ENCODE data around the gene KLF9. TPM values are rescaled to one million over a fixed set of nuclear protein-coding genes. Genes with fewer than 3 reads are reported as not detected.

Gene KLF9
- polyA plus RNA-seq, 1 of the 3 experiments (the other 2 are of a cell fraction) = 5.8 TPM

DNA sequence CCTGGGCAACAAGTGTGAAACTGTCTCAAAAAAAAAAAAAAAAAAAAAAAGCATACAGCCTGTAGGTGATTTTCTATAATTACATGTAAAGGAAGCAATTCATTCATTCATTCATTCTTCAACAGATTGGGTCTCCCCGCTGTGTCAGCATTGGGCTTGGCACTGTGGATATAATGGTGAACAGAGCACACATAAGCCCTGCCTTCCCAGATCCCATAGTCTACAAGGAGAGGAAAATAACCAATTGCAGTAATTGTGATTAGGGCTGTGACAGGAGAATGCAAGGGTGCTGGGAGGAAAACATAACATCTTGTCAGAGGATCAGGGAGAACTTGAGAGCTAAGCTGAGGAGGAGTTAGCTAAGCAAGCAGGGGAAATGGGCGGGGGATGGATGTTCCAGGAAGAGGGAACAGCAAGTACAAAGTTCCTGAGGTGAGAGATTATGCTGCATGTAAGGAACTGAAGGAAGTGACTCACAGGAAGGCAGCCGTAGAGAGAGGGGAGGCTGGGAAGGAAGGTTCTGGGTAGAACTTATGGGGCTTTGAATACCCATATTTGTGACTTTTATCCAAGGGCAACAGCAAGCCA lies 24.0 kb upstream of the KLF9 start:
- no peak for DNase-seq

More for the DNA sequence above, 24.0 kb upstream of the KLF9 start:
- Histone ChIP-seq H3K9me3 (no peaks in the 10 kb centered on the region), H3K4me3 (ENCODE audit: low read depth in 2 of 2, low read length in 1 of 2) (no peak overlapping the region), H4K20me1 (ENCODE audit: insufficient read depth) (no peaks in the 10 kb centered on the region), H2AFZ (ENCODE audit: low read depth) (peak overlapping the region; percentile 75), H3K4me2 (peak overlapping the region; percentile 51), H3F3A (replicated peaks; ENCODE audit: insufficient read depth) (peaks cover 13% of the 10 kb centered on the region), H3K4me1 (ENCODE audit: control insufficient read depth in 1 of 2, insufficient read depth in 2 of 2, low read depth in 1 of 2, low read length in 1 of 2) (peaks cover 0 to 25% of the 10 kb centered on the region in 2 experiments; a peak in 2 of 4 replicates), H3K79me2 (ENCODE audit: insufficient read depth) (no peaks in the 10 kb centered on the region), H3K36me3 (replicated peaks in 1 of 2; ENCODE audit: control insufficient read depth in 1 of 2, insufficient read depth in 2 of 2, low read length in 1 of 2) (no peaks in the 10 kb centered on the region), H3K9me2 (no peaks in the 10 kb centered on the region), H3K9ac (no peak overlapping the region), H3K27ac (ENCODE audit: low read depth in 2 of 2, low read length in 1 of 2) (peak overlapping the region in 1 of 2 experiments; percentile 45; a peak in 1 of 4 replicates), H3K27me3 (ENCODE audit: insufficient read depth) (no peaks in the 10 kb centered on the region)
- TF ChIP-seq, protein P1, sequence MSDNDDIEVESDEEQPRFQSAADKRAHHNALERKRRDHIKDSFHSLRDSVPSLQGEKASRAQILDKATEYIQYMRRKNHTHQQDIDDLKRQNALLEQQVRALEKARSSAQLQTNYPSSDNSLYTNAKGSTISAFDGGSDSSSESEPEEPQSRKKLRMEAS (IDR thresholded peaks at IDR 0.05; ENCODE audit: low read depth) = peak; percentile 53; the same call in 1 of the 2 replicates
- no peak for TF ChIP-seq SIN3A (IDR thresholded peaks at IDR 0.05; ENCODE audit: borderline replicate concordance, low read depth, low read length)
- peak in 1 of 2 experiments; percentile 22; a peak in 1 of 4 replicates for TF ChIP-seq EP300 (IDR thresholded peaks at IDR 0.05; ENCODE audit: borderline replicate concordance in 1 of 2, low read depth in 1 of 2, low read length in 1 of 2)
- TF ChIP-seq, protein P2, sequence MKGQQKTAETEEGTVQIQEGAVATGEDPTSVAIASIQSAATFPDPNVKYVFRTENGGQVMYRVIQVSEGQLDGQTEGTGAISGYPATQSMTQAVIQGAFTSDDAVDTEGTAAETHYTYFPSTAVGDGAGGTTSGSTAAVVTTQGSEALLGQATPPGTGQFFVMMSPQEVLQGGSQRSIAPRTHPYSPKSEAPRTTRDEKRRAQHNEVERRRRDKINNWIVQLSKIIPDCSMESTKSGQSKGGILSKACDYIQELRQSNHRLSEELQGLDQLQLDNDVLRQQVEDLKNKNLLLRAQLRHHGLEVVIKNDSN (IDR thresholded peaks at IDR 0.05; ENCODE audit: borderline replicate concordance, low read depth) = no peak
- no peak for TF ChIP-seq FOXM1 (IDR thresholded peaks at IDR 0.05; ENCODE audit: low read depth)
- TF ChIP-seq ELF1 (IDR thresholded peaks at IDR 0.05) = peak; percentile 50
- no peak for TF ChIP-seq JUND (IDR thresholded peaks at IDR 0.05)
- no peak for TF ChIP-seq GATA2 (CRISPR knock-in tag; IDR thresholded peaks at IDR 0.05)
- TF ChIP-seq MXI1 (IDR thresholded peaks at IDR 0.05; ENCODE audit: low read depth, low read length) = no peak
- TF ChIP-seq, protein P3, sequence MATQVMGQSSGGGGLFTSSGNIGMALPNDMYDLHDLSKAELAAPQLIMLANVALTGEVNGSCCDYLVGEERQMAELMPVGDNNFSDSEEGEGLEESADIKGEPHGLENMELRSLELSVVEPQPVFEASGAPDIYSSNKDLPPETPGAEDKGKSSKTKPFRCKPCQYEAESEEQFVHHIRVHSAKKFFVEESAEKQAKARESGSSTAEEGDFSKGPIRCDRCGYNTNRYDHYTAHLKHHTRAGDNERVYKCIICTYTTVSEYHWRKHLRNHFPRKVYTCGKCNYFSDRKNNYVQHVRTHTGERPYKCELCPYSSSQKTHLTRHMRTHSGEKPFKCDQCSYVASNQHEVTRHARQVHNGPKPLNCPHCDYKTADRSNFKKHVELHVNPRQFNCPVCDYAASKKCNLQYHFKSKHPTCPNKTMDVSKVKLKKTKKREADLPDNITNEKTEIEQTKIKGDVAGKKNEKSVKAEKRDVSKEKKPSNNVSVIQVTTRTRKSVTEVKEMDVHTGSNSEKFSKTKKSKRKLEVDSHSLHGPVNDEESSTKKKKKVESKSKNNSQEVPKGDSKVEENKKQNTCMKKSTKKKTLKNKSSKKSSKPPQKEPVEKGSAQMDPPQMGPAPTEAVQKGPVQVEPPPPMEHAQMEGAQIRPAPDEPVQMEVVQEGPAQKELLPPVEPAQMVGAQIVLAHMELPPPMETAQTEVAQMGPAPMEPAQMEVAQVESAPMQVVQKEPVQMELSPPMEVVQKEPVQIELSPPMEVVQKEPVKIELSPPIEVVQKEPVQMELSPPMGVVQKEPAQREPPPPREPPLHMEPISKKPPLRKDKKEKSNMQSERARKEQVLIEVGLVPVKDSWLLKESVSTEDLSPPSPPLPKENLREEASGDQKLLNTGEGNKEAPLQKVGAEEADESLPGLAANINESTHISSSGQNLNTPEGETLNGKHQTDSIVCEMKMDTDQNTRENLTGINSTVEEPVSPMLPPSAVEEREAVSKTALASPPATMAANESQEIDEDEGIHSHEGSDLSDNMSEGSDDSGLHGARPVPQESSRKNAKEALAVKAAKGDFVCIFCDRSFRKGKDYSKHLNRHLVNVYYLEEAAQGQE (IDR thresholded peaks at IDR 0.05; ENCODE audit: low read depth, low read length) = no peak
- no peak for TF ChIP-seq RCOR1 (IDR thresholded peaks at IDR 0.05; ENCODE audit: low read length)
- peak; percentile 46; the same call in 1 of the 2 replicates for TF ChIP-seq FOSL2 (IDR thresholded peaks at IDR 0.05; ENCODE audit: borderline replicate concordance, low read depth)
- TF ChIP-seq NFIC (IDR thresholded peaks at IDR 0.05; ENCODE audit: borderline replicate concordance) = no peak
- TF ChIP-seq GABPA (IDR thresholded peaks at IDR 0.05; ENCODE audit: low read depth) = peak; percentile 39; the same call in 1 of the 2 replicates
- TF ChIP-seq FOXJ3 (CRISPR knock-in tag; IDR thresholded peaks at IDR 0.05) = no peak
- TF ChIP-seq, protein P4, sequence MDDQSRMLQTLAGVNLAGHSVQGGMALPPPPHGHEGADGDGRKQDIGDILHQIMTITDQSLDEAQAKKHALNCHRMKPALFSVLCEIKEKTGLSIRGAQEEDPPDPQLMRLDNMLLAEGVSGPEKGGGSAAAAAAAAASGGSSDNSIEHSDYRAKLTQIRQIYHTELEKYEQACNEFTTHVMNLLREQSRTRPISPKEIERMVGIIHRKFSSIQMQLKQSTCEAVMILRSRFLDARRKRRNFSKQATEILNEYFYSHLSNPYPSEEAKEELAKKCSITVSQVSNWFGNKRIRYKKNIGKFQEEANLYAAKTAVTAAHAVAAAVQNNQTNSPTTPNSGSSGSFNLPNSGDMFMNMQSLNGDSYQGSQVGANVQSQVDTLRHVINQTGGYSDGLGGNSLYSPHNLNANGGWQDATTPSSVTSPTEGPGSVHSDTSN (IDR thresholded peaks at IDR 0.05) = no peak
- no peak for TF ChIP-seq POLR2AphosphoS5 (IDR thresholded peaks at IDR 0.05; ENCODE audit: low read depth, low read length)
- TF ChIP-seq TCF12 (IDR thresholded peaks at IDR 0.05) = no peak; the same call in 1 of the 2 replicates
- TF ChIP-seq TAF1 (IDR thresholded peaks at IDR 0.05; ENCODE audit: borderline replicate concordance, low read depth, low read length) = no peak
- no peak for TF ChIP-seq CHD2 (IDR thresholded peaks at IDR 0.05; ENCODE audit: low read length, partially characterized antibody)
- ChIA-PET POLR2A (no interaction called here), CTCF (interaction anchor here (1.0 kb wide), 1 partner anchor 164 kb away, joined by 4 read pairs; no protein-coding TSS in a partner anchor)
- WGBS (ENCODE audit: low lambda C conversion rate) = 63% methylated on average over 3 of the region's 3 CpGs
